Loucy (cell line): Measurements from ENCODE around the gene MCU.
A peak's percentile ranks its signal among the peaks of the same experiment; 100 is the strongest.

Experiments
- H2AFZ ChIP-seq: fragments of 200-600 bp; sonication (generic); 2 replicates; pipeline ENCODE4 v1.6.0; 2016; ENCODE audit warnings: antibody characterized with exemption, mild to moderate bottlenecking, low read length, moderate library complexity
- H3F3A ChIP-seq: fragments of 200-600 bp; 2 replicates; pipeline ENCODE4 v1.6.0; 2016; ENCODE audit warnings: antibody characterized with exemption, low read depth, mild to moderate bottlenecking
- H3K27me3 ChIP-seq: fragments of 200-600 bp; sonication (generic); 2 replicates; pipeline ENCODE4 v1.6.1; 2014; ENCODE audit warnings: low read length, mild to moderate bottlenecking; ENCODE audit not compliant: insufficient read depth, poor library complexity, severe bottlenecking
- H3K36me3 ChIP-seq: fragments of 200-600 bp; sonication (generic); 2 replicates; pipeline ENCODE4 v1.6.1; 2016; ENCODE audit warnings: low read length; ENCODE audit not compliant: insufficient read depth
- H3K4me1 ChIP-seq: fragments of 200-600 bp; sonication (generic); 2 replicates; pipeline ENCODE4 v1.5.1; 2014; ENCODE audit warnings: low read length, mild to moderate bottlenecking; ENCODE audit not compliant: insufficient read depth, poor library complexity, severe bottlenecking
- H3K4me2 ChIP-seq: fragments of 200-600 bp; sonication (generic); 2 replicates; pipeline ENCODE4 v1.6.0; 2014; ENCODE audit warnings: antibody characterized with exemption, low read length, low read depth, mild to moderate bottlenecking; ENCODE audit not compliant: poor library complexity, severe bottlenecking
- H3K4me3 ChIP-seq: fragments of 200-600 bp; sonication (generic); 2 replicates; pipeline ENCODE4 v1.5.1; 2014; ENCODE audit warnings: low read length, mild to moderate bottlenecking, mixed read lengths; ENCODE audit not compliant: poor library complexity, severe bottlenecking
- H3K79me2 ChIP-seq: fragments of 200-600 bp; sonication (generic); 2 replicates; pipeline ENCODE4 v1.6.1; 2014; ENCODE audit warnings: low read length; ENCODE audit not compliant: insufficient read depth
- H3K9ac ChIP-seq: fragments of 200-600 bp; sonication (generic); 2 replicates; pipeline ENCODE4 v1.6.0; 2014; ENCODE audit warnings: mild to moderate bottlenecking, low read depth, low read length, moderate library complexity; ENCODE audit not compliant: poor library complexity, severe bottlenecking
- H3K9me2 ChIP-seq: fragments of 200-600 bp; sonication (generic); replicated peaks from 2 replicates; pipeline ENCODE4 v1.6.1; 2016; ENCODE audit warnings: low read depth, low read length, mixed read lengths
- H3K9me3 ChIP-seq: fragments of 200-600 bp; sonication (generic); 2 replicates; pipeline ENCODE4 v1.6.1; 2014; ENCODE audit warnings: mild to moderate bottlenecking, antibody characterized with exemption, low read length, low read depth; ENCODE audit not compliant: insufficient read depth
- H4K20me1 ChIP-seq: fragments of 200-600 bp; sonication (generic); 2 replicates; pipeline ENCODE4 v1.6.0; 2014; ENCODE audit warnings: antibody characterized with exemption, low read length, mild to moderate bottlenecking; ENCODE audit not compliant: insufficient read depth, poor library complexity, severe bottlenecking
- EZH2phosphoT487 ChIP-seq: fragments of 200-600 bp; IDR thresholded peaks from 2 replicates; pipeline ENCODE4 v1.6.1; 2018; ENCODE audit warnings: antibody characterized with exemption, mild to moderate bottlenecking, moderate library complexity, borderline replicate concordance
- TF ChIP-seq, protein P1 (sequence below): fragments of 200-600 bp; sonication (generic); conservative IDR thresholded peaks from 2 replicates; pipeline ENCODE4 v1.5.1; 2014; ENCODE audit warnings: mild to moderate bottlenecking, antibody characterized with exemption, low read length

The MCU gene

DNA sequence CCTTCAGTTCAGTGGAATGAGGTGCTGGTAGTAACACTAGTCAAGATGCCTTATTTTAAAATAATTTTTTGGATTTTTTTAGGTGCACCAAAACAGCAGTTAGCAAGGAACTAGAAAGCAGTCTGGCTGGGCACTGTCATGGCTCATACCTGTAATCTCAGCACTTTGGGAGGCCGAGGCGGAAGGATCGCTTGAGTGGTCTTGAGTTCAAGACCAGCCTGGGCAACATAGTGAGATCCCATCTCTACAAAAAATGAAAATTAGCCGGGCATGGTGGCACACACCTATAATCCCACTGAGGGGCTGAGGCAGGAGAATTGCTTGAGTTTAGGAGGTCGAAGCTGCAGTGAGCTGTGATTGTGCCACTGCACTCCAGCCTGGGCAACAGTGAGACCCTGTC is 236.9 kb downstream of the MCU start:
- no peaks in the 10 kb centered on the region for H3F3A ChIP-seq
- no peak for TF ChIP-seq EZH2phosphoT487
- no peak overlapping the region for H3K4me3 ChIP-seq
- H3K9ac ChIP-seq = no peak overlapping the region
- no peak overlapping the region for H3K4me2 ChIP-seq
- no peaks in the 10 kb centered on the region for H4K20me1 ChIP-seq
- no peaks in the 10 kb centered on the region for H3K79me2 ChIP-seq
- H3K9me3 ChIP-seq = no peaks in the 10 kb centered on the region
- no peaks in the 10 kb centered on the region for H3K4me1 ChIP-seq
- no peaks in the 10 kb centered on the region for H3K9me2 ChIP-seq
- no peak overlapping the region for H2AFZ ChIP-seq
- no peaks in the 10 kb centered on the region for H3K27me3 ChIP-seq
- H3K36me3 ChIP-seq = no peaks in the 10 kb centered on the region

DNA sequence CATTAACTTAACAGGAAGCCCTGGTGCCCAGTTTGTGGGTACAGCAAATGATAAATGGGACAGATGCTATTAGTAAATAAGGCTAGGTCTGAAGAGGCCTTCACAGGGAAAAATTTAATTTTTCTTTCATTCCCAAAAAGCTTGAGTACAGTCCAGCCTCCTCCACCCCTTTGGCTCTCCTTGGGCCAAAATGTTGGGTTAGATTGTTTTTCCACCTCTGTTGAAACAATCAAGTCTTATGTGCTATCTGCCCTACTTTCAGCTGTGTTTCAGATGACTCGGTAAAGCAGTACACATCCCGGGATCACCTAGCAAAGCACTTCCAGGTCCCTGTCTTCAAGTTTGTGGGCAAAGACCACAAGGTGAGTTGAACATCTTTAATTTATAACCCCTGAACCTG is 238.3 kb downstream of the MCU start:
- TF ChIP-seq EZH2phosphoT487 = no peak
- TF ChIP-seq, protein P1, sequence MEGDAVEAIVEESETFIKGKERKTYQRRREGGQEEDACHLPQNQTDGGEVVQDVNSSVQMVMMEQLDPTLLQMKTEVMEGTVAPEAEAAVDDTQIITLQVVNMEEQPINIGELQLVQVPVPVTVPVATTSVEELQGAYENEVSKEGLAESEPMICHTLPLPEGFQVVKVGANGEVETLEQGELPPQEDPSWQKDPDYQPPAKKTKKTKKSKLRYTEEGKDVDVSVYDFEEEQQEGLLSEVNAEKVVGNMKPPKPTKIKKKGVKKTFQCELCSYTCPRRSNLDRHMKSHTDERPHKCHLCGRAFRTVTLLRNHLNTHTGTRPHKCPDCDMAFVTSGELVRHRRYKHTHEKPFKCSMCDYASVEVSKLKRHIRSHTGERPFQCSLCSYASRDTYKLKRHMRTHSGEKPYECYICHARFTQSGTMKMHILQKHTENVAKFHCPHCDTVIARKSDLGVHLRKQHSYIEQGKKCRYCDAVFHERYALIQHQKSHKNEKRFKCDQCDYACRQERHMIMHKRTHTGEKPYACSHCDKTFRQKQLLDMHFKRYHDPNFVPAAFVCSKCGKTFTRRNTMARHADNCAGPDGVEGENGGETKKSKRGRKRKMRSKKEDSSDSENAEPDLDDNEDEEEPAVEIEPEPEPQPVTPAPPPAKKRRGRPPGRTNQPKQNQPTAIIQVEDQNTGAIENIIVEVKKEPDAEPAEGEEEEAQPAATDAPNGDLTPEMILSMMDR = no peak
- no peak overlapping the region for H3K4me2 ChIP-seq
- H3K79me2 ChIP-seq = no peaks in the 10 kb centered on the region
- H4K20me1 ChIP-seq = no peaks in the 10 kb centered on the region
- H3K9me2 ChIP-seq = no peaks in the 10 kb centered on the region
- H3K9ac ChIP-seq = no peak overlapping the region
- no peaks in the 10 kb centered on the region for H3K36me3 ChIP-seq
- no peak overlapping the region for H3K4me3 ChIP-seq
- H3F3A ChIP-seq = no peaks in the 10 kb centered on the region
- no peak overlapping the region for H2AFZ ChIP-seq
- H3K27me3 ChIP-seq = no peaks in the 10 kb centered on the region
- H3K4me1 ChIP-seq = no peaks in the 10 kb centered on the region
- no peaks in the 10 kb centered on the region for H3K9me3 ChIP-seq

DNA sequence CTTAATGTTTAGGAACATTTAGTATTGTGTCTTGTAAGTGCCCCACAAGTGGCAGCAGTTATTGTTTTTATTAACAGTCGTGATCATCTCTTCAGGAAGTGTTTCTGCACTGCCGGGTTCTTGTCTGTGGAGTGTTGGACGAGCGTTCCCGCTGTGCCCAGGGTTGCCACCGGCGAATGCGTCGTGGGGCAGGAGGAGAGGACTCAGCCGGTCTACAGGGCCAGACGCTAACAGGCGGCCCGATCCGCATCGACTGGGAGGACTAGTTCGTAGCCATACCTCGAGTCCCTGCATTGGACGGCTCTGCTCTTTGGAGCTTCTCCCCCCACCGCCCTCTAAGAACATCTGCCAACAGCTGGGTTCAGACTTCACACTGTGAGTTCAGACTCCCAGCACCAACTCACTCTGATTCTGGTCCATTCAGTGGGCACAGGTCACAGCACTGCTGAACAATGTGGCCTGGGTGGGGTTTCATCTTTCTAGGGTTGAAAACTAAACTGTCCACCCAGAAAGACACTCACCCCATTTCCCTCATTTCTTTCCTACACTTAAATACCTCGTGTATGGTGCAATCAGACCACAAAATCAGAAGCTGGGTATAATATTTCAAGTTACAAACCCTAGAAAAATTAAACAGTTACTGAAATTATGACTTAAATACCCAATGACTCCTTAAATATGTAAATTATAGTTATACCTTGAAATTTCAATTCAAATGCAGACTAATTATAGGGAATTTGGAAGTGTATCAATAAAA is 240.5 kb downstream of the MCU start:
- Histone ChIP-seq H3K9ac (no peak overlapping the region), H3K4me1 (no peaks in the 10 kb centered on the region), H3K4me2 (no peak overlapping the region), H4K20me1 (no peaks in the 10 kb centered on the region), H3K79me2 (no peaks in the 10 kb centered on the region), H3K4me3 (no peak overlapping the region), H3K27me3 (no peaks in the 10 kb centered on the region), H3F3A (no peaks in the 10 kb centered on the region), H3K36me3 (no peaks in the 10 kb centered on the region), H3K9me2 (no peaks in the 10 kb centered on the region), H3K9me3 (no peaks in the 10 kb centered on the region), H2AFZ (peak overlapping the region; percentile 68; the same call in 1 of the 2 replicates)
- TF ChIP-seq EZH2phosphoT487 = no peak
- TF ChIP-seq, protein P1 = no peak

DNA sequence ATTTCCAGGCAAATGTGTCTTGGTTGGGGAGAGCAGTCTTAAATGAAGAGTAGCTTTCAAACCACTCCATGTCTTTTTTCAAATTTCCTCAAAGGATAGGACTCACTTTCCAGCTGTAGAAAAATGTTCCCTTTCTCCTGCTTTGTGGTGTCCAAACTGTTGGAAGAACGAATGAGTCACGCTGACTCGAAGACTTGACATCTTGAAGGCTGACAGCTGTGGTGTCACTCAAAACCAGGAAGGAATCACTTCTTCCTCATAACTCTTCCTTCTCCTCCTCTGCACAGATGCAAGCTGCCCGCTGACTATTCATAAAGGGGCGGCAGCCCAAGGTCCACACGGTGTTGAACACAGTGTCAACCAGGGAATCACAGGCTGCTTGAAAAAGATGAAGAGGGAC is 243.4 kb downstream of the MCU start:
- Histone ChIP-seq H4K20me1 (no peaks in the 10 kb centered on the region), H3K79me2 (no peaks in the 10 kb centered on the region), H2AFZ (no peak overlapping the region), H3K4me2 (no peak overlapping the region), H3K9ac (no peak overlapping the region), H3F3A (no peaks in the 10 kb centered on the region), H3K36me3 (no peaks in the 10 kb centered on the region), H3K27me3 (no peaks in the 10 kb centered on the region), H3K9me3 (no peaks in the 10 kb centered on the region), H3K4me3 (no peak overlapping the region), H3K9me2 (no peaks in the 10 kb centered on the region), H3K4me1 (no peaks in the 10 kb centered on the region)
- TF ChIP-seq, protein P1 = no peak
